Measurements from ENCODE around the gene CSTPP1.

CSTPP1 gene

DNA sequence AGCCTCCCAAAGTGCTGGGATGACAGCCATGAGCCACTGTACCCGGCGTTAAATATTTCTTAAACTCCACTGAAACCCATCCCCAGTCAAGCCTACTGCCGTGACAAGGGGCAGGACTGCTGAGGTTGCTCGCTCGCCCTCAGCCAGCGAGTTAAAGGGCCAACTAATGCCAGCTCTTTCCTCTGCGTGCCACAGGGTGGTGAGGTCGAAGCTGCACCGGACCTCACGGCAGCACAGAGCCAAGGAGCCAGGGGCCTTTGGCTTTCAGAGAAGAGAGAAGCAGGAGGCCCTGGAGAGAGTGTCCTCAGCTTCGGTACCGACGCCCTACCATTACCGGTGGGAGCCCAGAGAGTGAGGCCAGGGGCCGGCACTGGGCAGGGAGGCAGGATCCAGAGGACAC lies 227.3 kb downstream of the CSTPP1 start:
- TF ChIP-seq, protein P1, sequence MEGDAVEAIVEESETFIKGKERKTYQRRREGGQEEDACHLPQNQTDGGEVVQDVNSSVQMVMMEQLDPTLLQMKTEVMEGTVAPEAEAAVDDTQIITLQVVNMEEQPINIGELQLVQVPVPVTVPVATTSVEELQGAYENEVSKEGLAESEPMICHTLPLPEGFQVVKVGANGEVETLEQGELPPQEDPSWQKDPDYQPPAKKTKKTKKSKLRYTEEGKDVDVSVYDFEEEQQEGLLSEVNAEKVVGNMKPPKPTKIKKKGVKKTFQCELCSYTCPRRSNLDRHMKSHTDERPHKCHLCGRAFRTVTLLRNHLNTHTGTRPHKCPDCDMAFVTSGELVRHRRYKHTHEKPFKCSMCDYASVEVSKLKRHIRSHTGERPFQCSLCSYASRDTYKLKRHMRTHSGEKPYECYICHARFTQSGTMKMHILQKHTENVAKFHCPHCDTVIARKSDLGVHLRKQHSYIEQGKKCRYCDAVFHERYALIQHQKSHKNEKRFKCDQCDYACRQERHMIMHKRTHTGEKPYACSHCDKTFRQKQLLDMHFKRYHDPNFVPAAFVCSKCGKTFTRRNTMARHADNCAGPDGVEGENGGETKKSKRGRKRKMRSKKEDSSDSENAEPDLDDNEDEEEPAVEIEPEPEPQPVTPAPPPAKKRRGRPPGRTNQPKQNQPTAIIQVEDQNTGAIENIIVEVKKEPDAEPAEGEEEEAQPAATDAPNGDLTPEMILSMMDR (conservative IDR thresholded peaks at IDR 0.05; ENCODE audit: low read length), result no peak
- no peak for DNase-seq (ENCODE audit: low read depth)

DNA sequence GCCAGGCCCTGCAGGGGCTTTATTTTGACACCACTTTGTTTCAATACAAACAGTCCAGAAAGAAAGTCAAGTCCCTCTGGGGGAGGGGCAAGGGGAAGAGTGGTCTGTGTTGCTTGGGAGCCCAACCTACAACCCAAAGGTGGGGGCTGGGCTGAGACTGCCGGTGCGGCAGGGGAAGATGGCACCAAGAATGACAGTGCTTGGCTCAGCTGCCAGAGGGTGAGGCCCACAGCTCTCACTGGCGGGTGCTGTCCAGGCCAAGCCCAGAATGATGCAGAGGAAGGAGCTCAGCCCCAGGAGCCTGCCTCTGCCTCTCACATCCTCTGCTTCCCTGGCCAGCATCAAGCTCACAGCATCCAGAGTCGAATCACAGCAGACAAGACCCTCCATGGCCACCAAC lies 227.8 kb downstream of the CSTPP1 start:
- H3K4me3 ChIP-seq (ENCODE audit: low read length), result no peak overlapping the region
- DNase-seq (ENCODE audit: low read depth), result no peak
- TF ChIP-seq, protein P1 (conservative IDR thresholded peaks at IDR 0.05; ENCODE audit: low read length), result no peak

More for the DNA sequence above, 227.3 kb downstream of the CSTPP1 start:
- H3K4me3 ChIP-seq (ENCODE audit: low read length), result no peak overlapping the region

DNA sequence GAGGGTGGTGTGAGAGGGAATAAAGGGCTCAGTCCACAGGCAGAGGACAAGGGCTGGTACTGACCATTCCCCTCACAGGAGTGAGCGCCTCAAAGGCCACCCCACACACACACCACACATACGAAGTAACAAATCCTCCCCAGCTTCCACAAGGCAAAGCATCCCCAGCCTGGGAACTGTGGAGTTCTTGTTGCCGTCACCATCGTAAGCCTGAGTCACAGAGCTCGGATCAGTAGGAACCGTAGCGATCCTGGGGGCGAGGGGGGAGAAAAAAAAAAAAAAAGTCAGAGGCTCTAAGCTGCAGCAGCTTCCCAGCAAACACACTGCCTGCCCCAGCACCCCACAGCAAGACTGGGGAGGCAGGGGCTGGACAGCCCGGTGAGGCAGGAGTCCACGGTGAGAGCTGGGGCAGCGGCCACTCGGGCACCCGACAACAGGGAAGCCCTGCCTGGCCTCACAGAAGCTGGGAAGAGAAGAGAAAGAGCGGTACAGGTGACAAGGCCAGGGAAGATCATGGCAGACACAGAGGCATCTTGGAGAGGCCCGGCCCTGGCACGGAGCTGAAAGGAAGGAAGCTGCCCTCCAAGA lies 228.8 kb downstream of the CSTPP1 start:
- no peak overlapping the region for H3K4me3 ChIP-seq (ENCODE audit: low read length)
- DNase-seq (ENCODE audit: low read depth), result no peak
- TF ChIP-seq, protein P1 (conservative IDR thresholded peaks at IDR 0.05; ENCODE audit: low read length), result no peak

DNA sequence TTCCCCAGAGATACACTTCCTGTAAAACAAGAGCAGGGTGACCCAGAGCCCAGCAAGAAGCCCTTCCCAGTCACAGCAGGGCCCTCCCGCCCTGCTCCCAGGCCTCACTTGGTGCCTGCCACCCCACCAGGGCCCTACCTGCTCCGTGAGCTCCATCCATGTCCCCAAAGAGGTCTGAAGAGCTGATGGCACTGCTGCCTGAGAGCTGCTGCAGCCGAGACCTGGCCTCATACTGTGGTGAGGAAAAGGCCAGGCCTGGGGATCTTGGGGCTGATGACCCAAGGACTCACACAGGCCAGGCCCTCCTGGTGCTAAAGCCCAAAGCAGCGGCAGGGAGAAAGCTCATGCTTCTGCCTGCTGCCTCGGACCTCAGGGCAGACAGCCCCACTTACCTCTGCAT lies 229.8 kb downstream of the CSTPP1 start:
- TF ChIP-seq, protein P1 (conservative IDR thresholded peaks at IDR 0.05; ENCODE audit: low read length), result no peak
- H3K4me3 ChIP-seq (ENCODE audit: low read length), result no peak overlapping the region

DNA sequence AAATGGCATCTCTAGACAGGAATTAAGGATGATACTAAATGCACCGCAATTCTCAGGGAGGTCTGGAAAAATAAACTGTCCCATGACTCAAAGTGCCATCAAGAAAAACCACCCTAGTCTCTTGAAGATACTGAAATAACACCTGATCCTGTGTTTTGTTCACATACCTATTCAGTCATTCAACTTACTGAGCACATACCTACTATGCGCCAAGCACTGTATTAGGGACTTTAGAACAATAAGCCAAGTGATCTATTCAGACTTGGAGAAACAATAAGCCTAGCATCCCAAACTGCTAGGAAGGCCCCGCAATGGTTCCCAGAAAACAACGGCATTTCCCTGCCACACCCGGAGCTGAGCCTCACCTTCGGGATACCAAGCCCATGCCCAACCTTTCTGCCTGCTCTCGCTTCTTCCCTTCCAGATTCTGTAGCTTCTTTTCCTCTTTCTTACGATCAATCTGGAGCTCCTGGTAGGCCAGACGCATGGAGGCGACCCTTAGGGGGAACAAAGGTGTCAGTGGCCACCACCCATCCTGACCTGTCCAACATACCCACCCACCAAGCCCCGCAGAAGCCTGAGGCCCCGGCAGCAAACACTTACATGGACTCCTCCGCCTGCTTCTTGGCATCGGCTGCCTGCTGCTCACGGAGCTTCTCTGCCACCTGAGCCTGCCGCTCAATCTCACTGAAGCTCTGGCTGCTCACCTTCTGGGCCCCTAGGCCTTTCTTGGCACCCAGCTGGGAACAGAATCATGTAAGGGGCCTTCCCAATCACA lies 234.7 kb downstream of the CSTPP1 start:
- no peak for DNase-seq (ENCODE audit: low read depth)
- TF ChIP-seq, protein P1 (conservative IDR thresholded peaks at IDR 0.05; ENCODE audit: low read length), result no peak
- no peak overlapping the region for H3K4me3 ChIP-seq (ENCODE audit: low read length)

More for the DNA sequence above, 229.8 kb downstream of the CSTPP1 start:
- no peak for DNase-seq (ENCODE audit: low read depth)

DNA sequence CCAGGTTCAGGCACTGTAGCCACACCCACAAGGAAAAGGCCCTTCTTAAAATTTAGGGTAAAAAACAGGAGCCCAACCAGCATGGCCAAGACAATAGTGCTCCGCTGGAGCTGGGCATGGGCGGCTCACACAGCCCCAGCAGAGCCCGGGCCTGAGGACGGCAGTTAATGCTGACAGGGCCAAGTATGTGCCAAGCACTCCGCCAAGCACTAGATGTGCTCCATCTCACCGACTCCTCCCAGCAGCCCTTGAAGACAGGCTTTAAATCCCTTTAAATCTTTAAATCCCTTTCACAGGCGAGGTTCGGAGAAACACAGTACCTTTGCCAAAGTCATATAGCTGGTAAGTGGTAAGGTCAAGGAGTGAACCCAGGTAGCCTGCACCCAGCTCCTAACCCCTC lies 235.3 kb downstream of the CSTPP1 start:
- TF ChIP-seq, protein P1 (conservative IDR thresholded peaks at IDR 0.05; ENCODE audit: low read length), result no peak
- no peak for DNase-seq (ENCODE audit: low read depth)
- H3K4me3 ChIP-seq (ENCODE audit: low read length), result no peak overlapping the region

Measured in AG10803 (cell line).